WERI-Rb-1 (cell line): Measurements from ENCODE around the gene PIBF1.
A peak's percentile ranks its signal among the peaks of the same experiment; 100 is the strongest.

Source experiments
- DNase-seq: peaks from one replicate; pipeline ENCODE4 v3.0.0-alpha.2; 2020
- H3K27ac ChIP-seq: fragments of 250-450 bp; sonication (Bioruptor Pico); 2 replicates; pipeline ENCODE4 v1.5.1; 2020; ENCODE audit warnings: mild to moderate bottlenecking, moderate library complexity
- H3K27me3 ChIP-seq: fragments of 250-450 bp; sonication (Bioruptor Pico); 2 replicates; pipeline ENCODE4 v1.5.1; 2021; ENCODE audit warnings: mild to moderate bottlenecking, low read depth, moderate library complexity; ENCODE audit not compliant: insufficient read depth, severe bottlenecking
- H3K36me3 ChIP-seq: fragments of 250-450 bp; sonication (Bioruptor Pico); 2 replicates; pipeline ENCODE4 v1.5.1; 2020; ENCODE audit warnings: mild to moderate bottlenecking, moderate library complexity
- H3K4me3 ChIP-seq: 2 replicates; pipeline ENCODE4 v1.5.1; 2011; ENCODE audit warnings: low read depth, mild to moderate bottlenecking, control low read depth, low read length
- H3K9me3 ChIP-seq: fragments of 250-450 bp; sonication (Bioruptor Pico); 2 replicates; pipeline ENCODE4 v1.5.1; 2021; ENCODE audit warnings: mild to moderate bottlenecking, moderate library complexity; ENCODE audit not compliant: severe bottlenecking
- CTCF ChIP-seq: IDR thresholded peaks from 2 replicates; pipeline ENCODE4 v1.5.1; 2011; ENCODE audit warnings: low read depth, mild to moderate bottlenecking, control low read depth, inconsistent platforms, low read length

The PIBF1 gene

GRCh38 chr13:73057284-73058063 is 275.5 kb downstream of the PIBF1 start:
- Histone ChIP-seq H3K27me3 (no peaks in the 10 kb centered on the region), H3K27ac (no peak overlapping the region), H3K36me3 (0 out of 2 replicates have a peak, but pooled peaks cover 4% of the 10 kb centered on the region), H3K4me3 (peak overlapping the region; percentile 81; the same call in 1 of the 2 replicates), H3K9me3 (no peaks in the 10 kb centered on the region)
- TF ChIP-seq CTCF: no peak
- no peak for DNase-seq

GRCh38 chr13:73058064-73058313 is 276.1 kb downstream of the PIBF1 start:
- peaks cover 5% of the 10 kb centered on the region; the same call in 1 of the 2 replicates for H3K36me3 ChIP-seq
- H3K4me3 ChIP-seq: peak overlapping the region; percentile 81
- H3K9me3 ChIP-seq: no peaks in the 10 kb centered on the region
- no peak overlapping the region for H3K27ac ChIP-seq
- no peaks in the 10 kb centered on the region for H3K27me3 ChIP-seq
- no peak for TF ChIP-seq CTCF
- no peak for DNase-seq

GRCh38 chr13:73058432-73058735 is 276.5 kb downstream of the PIBF1 start:
- Histone ChIP-seq H3K27ac (no peak overlapping the region), H3K27me3 (no peaks in the 10 kb centered on the region), H3K4me3 (peak overlapping the region; percentile 81), H3K9me3 (no peaks in the 10 kb centered on the region), H3K36me3 (peaks cover 7% of the 10 kb centered on the region; the same call in 1 of the 2 replicates)
- TF ChIP-seq CTCF: no peak
- no peak for DNase-seq

- Histone ChIP-seq H3K36me3 (peaks cover 7% of the 10 kb centered on the region; the same call in 1 of the 2 replicates), H3K4me3 (peak within 1 kb of the TSS; percentile 81), H3K27me3 (no peaks in the 10 kb centered on the region), H3K9me3 (no peaks in the 10 kb centered on the region), H3K27ac (peak within 1 kb of the TSS; percentile 69)
- no peak for TF ChIP-seq CTCF
- peak; percentile 98 for DNase-seq
These were observed 277.0 kb downstream of the PIBF1 start, which contains the start of gene KLF5 for GRCh38 chr13:73058736-73059459. Gene KLF5 (plus strand): TSS chr13:73059005. CDS start chr13:73059328, 323 bp downstream.

- peak overlapping the region; percentile 69; the same call in 1 of the 2 replicates for H3K27ac ChIP-seq
- H3K36me3 ChIP-seq: peaks cover 7% of the 10 kb centered on the region
- no peaks in the 10 kb centered on the region for H3K9me3 ChIP-seq
- no peaks in the 10 kb centered on the region for H3K27me3 ChIP-seq
- H3K4me3 ChIP-seq: peak overlapping the region; percentile 81
- peak; percentile 58 for TF ChIP-seq CTCF
- peak; percentile 72 for DNase-seq
These were observed 277.7 kb downstream of the PIBF1 start for GRCh38 chr13:73059460-73060250.
